Left colon (tissue), 2 donors: ENCODE results near the gene KRCC1. TPM values are rescaled to one million over a fixed set of nuclear protein-coding genes. Genes with fewer than 3 reads are reported as not detected.

Experiments used
- microRNA-seq, 2 donors: library from miRNA; unstranded; fragments of <30 nt; microRNA quantifications; one replicate each; pipeline versions ENCODE4 v1.1.0 to v1.2.0, GENCODE V29; 2020
- total RNA-seq, 2 donors: library from RNA; stranded (reverse); fragmentation: NEBNext Ultra II Directional; extraction: Animal tissue kit (Norgen Biotek cat#: 25700); gene quantifications; one replicate each; pipeline ENCODE4 v1.2.1, GENCODE V29; 2021
- donor health status: DM: no; HTN: no; CAD: no.
- donor health status: DM: yes; HTN: yes; CAD: no.

KRCC1 gene
- total RNA-seq, 2 donors from 2014 or later, result 41.5 to 58.4 TPM

Small RNA genes lying within 50 kb of the gene (microRNA-seq; reads per million reads assigned to microRNA genes)
- gene MIR4780, result 0 to 0.53 reads per million in 2 donors

Other genes starting within 250 kb of the KRCC1 start
- gene RGPD2, start 230.0 kb downstream of the KRCC1 start, total RNA-seq, result 1 to 10 TPM; 2.6 to 5.6 TPM
- gene RNU2-63P, start 39.2 kb downstream of the KRCC1 start, total RNA-seq, result 10 to 100 TPM in 1 of 2 donors, 1 to 10 TPM in 1; 5.0 to 15.7 TPM
- under 1 TPM in 1 of 2 donors, not detected in 1; 0.45 TPM for gene SMYD1, start 12.0 kb upstream of the KRCC1 start, total RNA-seq
- 1,000 to 10,000 TPM; 2,293 to 3,160 TPM for gene FABP1, start 72.3 kb upstream of the KRCC1 start, total RNA-seq
- gene THNSL2, start 114.6 kb upstream of the KRCC1 start, total RNA-seq, result 10 to 100 TPM; 10.5 to 18.8 TPM